Fibroblast of lung (primary cell): Measurements from ENCODE around the gene CFAP65. TPM values are rescaled to one million over a fixed set of nuclear protein-coding genes. Genes with fewer than 3 reads are reported as not detected.

Experiments used
- DNase-seq, 2 donors: peaks; one replicate each; pipeline versions ENCODE4 v3.0.0 to v3.0.0-alpha.2; 2010; ENCODE audit warnings: low read depth in 2 of 2
- H2AFZ ChIP-seq: 2 replicates; pipeline ENCODE4 v1.5.1; 2012; ENCODE audit warnings: low read length, control low read depth, inconsistent platforms
- H3K27ac ChIP-seq: 2 replicates; pipeline ENCODE4 v1.5.1; 2011; ENCODE audit warnings: low read length, control low read depth; ENCODE audit not compliant: insufficient read depth
- H3K27me3 ChIP-seq: 2 replicates; pipeline ENCODE4 v1.5.1; 2011; ENCODE audit warnings: mild to moderate bottlenecking, low read length; ENCODE audit not compliant: control insufficient read depth, insufficient read depth
- H3K36me3 ChIP-seq: 2 replicates; pipeline ENCODE4 v1.5.1; 2011; ENCODE audit warnings: low read length; ENCODE audit not compliant: control insufficient read depth, insufficient read depth
- H3K4me1 ChIP-seq: 2 replicates; pipeline ENCODE4 v1.5.1; 2011; ENCODE audit warnings: low read length; ENCODE audit not compliant: control insufficient read depth, insufficient read depth; ENCODE audit errors: extremely low read depth
- H3K4me2 ChIP-seq: 2 replicates; pipeline ENCODE4 v1.5.1; 2011; ENCODE audit warnings: low read length, control low read depth; ENCODE audit not compliant: insufficient read depth; ENCODE audit errors: extremely low read depth
- H3K4me3 ChIP-seq, 4 experiments: fragments of 200-600 bp in 1 of 4; sonication (generic) in 1 of 4; replicated peaks in 1 of 4; 2 replicates each; pipeline ENCODE4 v1.5.1; 2011 to 2016; ENCODE audit warnings: low read length in 4 of 4, low read depth in 3 of 4, mild to moderate bottlenecking in 3 of 4, control low read depth in 2 of 4, inconsistent platforms in 1 of 4, mixed read lengths in 1 of 4; ENCODE audit not compliant: insufficient read depth in 1 of 4; ENCODE audit errors: control extremely low read depth in 1 of 4
- H3K79me2 ChIP-seq: 2 replicates; pipeline ENCODE4 v1.5.1; 2012; ENCODE audit warnings: mild to moderate bottlenecking, low read length, inconsistent platforms; ENCODE audit not compliant: control insufficient read depth, insufficient read depth
- H3K9ac ChIP-seq: 2 replicates; pipeline ENCODE4 v1.5.1; 2011; ENCODE audit warnings: mild to moderate bottlenecking, low read length, control low read depth; ENCODE audit not compliant: insufficient read depth
- H3K9me3 ChIP-seq: 2 replicates; pipeline ENCODE4 v1.5.1; 2012; ENCODE audit warnings: low read depth, low read length; ENCODE audit not compliant: control insufficient read depth, insufficient read depth
- H4K20me1 ChIP-seq: 2 replicates; pipeline ENCODE4 v1.5.1; 2011; ENCODE audit warnings: low read length; ENCODE audit not compliant: control insufficient read depth, insufficient read depth; ENCODE audit errors: extremely low read depth
- EZH2 ChIP-seq: IDR thresholded peaks from 2 replicates; pipeline ENCODE4 v1.5.1; 2012; ENCODE audit warnings: low read length, control low read depth, mild to moderate bottlenecking; ENCODE audit errors: missing control alignments
- polyA plus RNA-seq, 2 donors: library from polyadenylated mRNA; depleted of rRNA in 1 of 2; stranded (reverse) in 1 of 2; unstranded in 1 of 2; fragments of >200 nt; gene quantifications; 2 replicates each; pipeline ENCODE4 v1.2.1, GENCODE V29; 2011 to 2012; ENCODE audit warnings: missing spikeins in 1 of 2
- total RNA-seq: library from RNA; depleted of rRNA; stranded (reverse); fragments of >200 nt; gene quantifications from 2 replicates; pipeline ENCODE4 v1.2.1, GENCODE V29; 2014
- TF ChIP-seq, protein P1 (sequence below), 2 donors: IDR thresholded peaks in 1 of 2; conservative IDR thresholded peaks in 1 of 2; 1 replicate in 1 of 2; 2 replicates in 1 of 2; pipeline ENCODE4 v1.5.1; 2011 to 2012; ENCODE audit warnings: low read length in 2 of 2, control low read depth in 1 of 2, inconsistent platforms in 1 of 2, low read depth in 1 of 2, mild to moderate bottlenecking in 1 of 2

Gene CFAP65
- total and polyA plus RNA-seq, 2 donors (not counting 1 experiment from before 2014, with no cell fraction given): not detected

DNA sequence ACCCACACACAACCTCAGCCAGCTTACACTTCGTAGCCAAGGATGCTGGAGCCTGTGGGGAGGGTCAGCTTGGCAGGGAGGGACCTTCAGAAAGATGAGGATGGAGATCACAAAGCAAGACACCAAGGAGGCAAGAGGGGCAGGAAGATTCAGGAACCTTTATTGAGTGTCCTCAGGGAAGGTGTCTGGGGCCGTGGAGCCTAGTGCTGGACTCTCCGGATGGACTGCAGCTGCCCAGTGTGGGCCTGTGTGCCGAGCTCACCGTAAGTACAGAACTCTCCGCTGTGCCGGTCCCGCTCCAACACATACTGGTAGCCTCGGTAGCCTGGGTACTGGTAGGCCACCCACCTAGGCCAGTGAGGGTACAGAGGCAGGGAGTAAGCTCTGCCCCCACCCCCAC lies 51.3 kb downstream of the CFAP65 start:
- H3K27me3 ChIP-seq: peaks cover 77% of the 10 kb centered on the region
- no peaks in the 10 kb centered on the region for H3K79me2 ChIP-seq
- no peaks in the 10 kb centered on the region for H4K20me1 ChIP-seq
- no peak overlapping the region for H3K4me2 ChIP-seq
- H2AFZ ChIP-seq: no peak overlapping the region
- no peak overlapping the region for H3K27ac ChIP-seq
- DNase-seq: no peak
- no peaks in the 10 kb centered on the region for H3K36me3 ChIP-seq
- H3K4me3 ChIP-seq: no peak overlapping the region
- H3K4me1 ChIP-seq: no peaks in the 10 kb centered on the region
- H3K9ac ChIP-seq: no peak overlapping the region
- TF ChIP-seq, protein P1, sequence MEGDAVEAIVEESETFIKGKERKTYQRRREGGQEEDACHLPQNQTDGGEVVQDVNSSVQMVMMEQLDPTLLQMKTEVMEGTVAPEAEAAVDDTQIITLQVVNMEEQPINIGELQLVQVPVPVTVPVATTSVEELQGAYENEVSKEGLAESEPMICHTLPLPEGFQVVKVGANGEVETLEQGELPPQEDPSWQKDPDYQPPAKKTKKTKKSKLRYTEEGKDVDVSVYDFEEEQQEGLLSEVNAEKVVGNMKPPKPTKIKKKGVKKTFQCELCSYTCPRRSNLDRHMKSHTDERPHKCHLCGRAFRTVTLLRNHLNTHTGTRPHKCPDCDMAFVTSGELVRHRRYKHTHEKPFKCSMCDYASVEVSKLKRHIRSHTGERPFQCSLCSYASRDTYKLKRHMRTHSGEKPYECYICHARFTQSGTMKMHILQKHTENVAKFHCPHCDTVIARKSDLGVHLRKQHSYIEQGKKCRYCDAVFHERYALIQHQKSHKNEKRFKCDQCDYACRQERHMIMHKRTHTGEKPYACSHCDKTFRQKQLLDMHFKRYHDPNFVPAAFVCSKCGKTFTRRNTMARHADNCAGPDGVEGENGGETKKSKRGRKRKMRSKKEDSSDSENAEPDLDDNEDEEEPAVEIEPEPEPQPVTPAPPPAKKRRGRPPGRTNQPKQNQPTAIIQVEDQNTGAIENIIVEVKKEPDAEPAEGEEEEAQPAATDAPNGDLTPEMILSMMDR (conservative IDR thresholded peaks at IDR 0.05 in 1 of 2, IDR thresholded peaks at IDR 0.05 in 1 of 2; ENCODE audit: low read depth in 1 of 2, low read length in 2 of 2): no peak
- H3K9me3 ChIP-seq: no peaks in the 10 kb centered on the region

GRCh38 chr2:218988650-218989049 lies 52.7 kb downstream of the CFAP65 start:
- peaks cover 76% of the 10 kb centered on the region for H3K27me3 ChIP-seq

DNA sequence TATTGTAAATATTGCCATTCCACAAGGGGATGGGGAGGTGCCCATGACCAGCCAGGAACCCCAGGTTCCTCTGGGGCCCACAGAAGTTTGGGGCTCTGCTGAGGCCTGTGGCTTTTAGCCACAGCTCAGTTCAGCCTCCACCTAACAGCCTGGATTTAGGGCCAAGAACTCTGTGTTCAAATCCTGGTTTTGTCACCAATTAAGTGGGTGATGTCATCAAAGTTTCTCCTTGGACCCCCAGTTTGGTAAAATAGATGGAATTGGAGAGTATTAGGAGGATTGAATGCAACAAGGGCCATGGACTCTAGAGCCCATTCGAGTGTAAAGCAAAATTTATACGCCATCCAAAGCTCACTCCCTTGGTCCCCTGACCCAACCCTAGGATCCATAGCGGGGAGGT lies 53.2 kb downstream of the CFAP65 start:
- no peak for TF ChIP-seq EZH2
- TF ChIP-seq, protein P1 (conservative IDR thresholded peaks at IDR 0.05 in 1 of 2, IDR thresholded peaks at IDR 0.05 in 1 of 2; ENCODE audit: low read depth in 1 of 2, low read length in 2 of 2): no peak
- Histone ChIP-seq H2AFZ (no peak overlapping the region), H3K9ac (no peak overlapping the region), H3K4me2 (no peak overlapping the region), H4K20me1 (no peaks in the 10 kb centered on the region), H3K27me3 (peaks cover 76% of the 10 kb centered on the region), H3K79me2 (no peaks in the 10 kb centered on the region), H3K9me3 (no peaks in the 10 kb centered on the region), H3K36me3 (no peaks in the 10 kb centered on the region), H3K27ac (no peak overlapping the region), H3K4me3 (no peak overlapping the region), H3K4me1 (no peaks in the 10 kb centered on the region)
- no peak for DNase-seq

More at GRCh38 chr2:218988650-218989049, 52.7 kb downstream of the CFAP65 start:
- DNase-seq: no peak
- Histone ChIP-seq H4K20me1 (no peaks in the 10 kb centered on the region), H3K4me2 (no peak overlapping the region), H3K36me3 (no peaks in the 10 kb centered on the region), H3K9ac (no peak overlapping the region), H2AFZ (no peak overlapping the region), H3K27ac (no peak overlapping the region), H3K79me2 (no peaks in the 10 kb centered on the region), H3K4me3 (no peak overlapping the region), H3K4me1 (no peaks in the 10 kb centered on the region), H3K9me3 (no peaks in the 10 kb centered on the region)
- TF ChIP-seq EZH2: no peak
- TF ChIP-seq, protein P1 (conservative IDR thresholded peaks at IDR 0.05 in 1 of 2, IDR thresholded peaks at IDR 0.05 in 1 of 2; ENCODE audit: low read depth in 1 of 2, low read length in 2 of 2): no peak
